H1 (cell line): Measurements from ENCODE around the gene HMGA1. TPM values are rescaled to one million over a fixed set of nuclear protein-coding genes. Genes with fewer than 3 reads are reported as not detected.

Experiments used
- CTCF ChIA-PET: fragments of 300-600 bp; sonication (Branson Sonifier 250); formaldehyde crosslinking; loops from one replicate; lab custom pipeline; 2021; ENCODE audit not compliant: partially characterized antibody; lab: Charles Lee
- POLR2A ChIA-PET: fragments of 300-600 bp; sonication (Branson Sonifier 250); formaldehyde crosslinking; loops from one replicate; lab custom pipeline; 2021; ENCODE audit warnings: inconsistent platforms; ENCODE audit not compliant: partially characterized antibody; lab: Charles Lee
- DNase-seq, 2 experiments: peaks; one replicate each; pipeline versions ENCODE4 v3.0.0 to v3.0.0-alpha.2; 2010 to 2022; ENCODE audit warnings: low spot score in 2 of 2, low read depth in 1 of 2, mixed read lengths in 1 of 2
- FAIRE-seq: peaks from 2 replicates; lab custom pipeline; 2011; peaks lifted over from hg19 to GRCh38; lab: Jason Lieb, UNC
- H2AFZ ChIP-seq: 2 replicates; pipeline ENCODE4 v1.8.1; 2012; ENCODE audit warnings: low read length, inconsistent platforms
- H2AK5ac ChIP-seq: 2 replicates; pipeline ENCODE4 v1.6.1; 2013; ENCODE audit warnings: low read depth, low read length
- H2BK120ac ChIP-seq: replicated peaks from 2 replicates; pipeline ENCODE3; 2013; ENCODE audit warnings: low read depth, low read length, inconsistent platforms
- H2BK12ac ChIP-seq: 2 replicates; pipeline ENCODE4 v1.6.1; 2013; ENCODE audit warnings: low read depth, low read length
- H2BK15ac ChIP-seq: 2 replicates; pipeline ENCODE4 v1.6.1; 2013; ENCODE audit warnings: low read length
- H2BK20ac ChIP-seq: 2 replicates; pipeline ENCODE4 v1.6.1; 2013; ENCODE audit warnings: low read length
- H2BK5ac ChIP-seq: 2 replicates; pipeline ENCODE4 v1.6.1; 2013; ENCODE audit warnings: low read depth, low read length
- H3K14ac ChIP-seq: 2 replicates; pipeline ENCODE4 v1.6.1; 2013; ENCODE audit warnings: inconsistent platforms; ENCODE audit not compliant: insufficient read length
- H3K18ac ChIP-seq: 2 replicates; pipeline ENCODE4 v1.6.1; 2013; ENCODE audit warnings: low read length; ENCODE audit errors: extremely low read depth
- H3K23ac ChIP-seq: 2 replicates; pipeline ENCODE4 v1.6.1; 2013; ENCODE audit warnings: inconsistent platforms; ENCODE audit not compliant: insufficient read length
- H3K23me2 ChIP-seq: 2 replicates; pipeline ENCODE4 v1.6.1; 2013; ENCODE audit warnings: low read depth, low read length
- H3K27ac ChIP-seq: 2 replicates; pipeline ENCODE4 v1.6.1; 2011; ENCODE audit warnings: low read depth, low read length, inconsistent platforms
- H3K27me3 ChIP-seq, 4 experiments: replicated peaks in 1 of 4; 1 replicate in 1 of 4; 2 replicates in 3 of 4; pipeline versions ENCODE4 v1.6.1 to v1.8.1; 2011 to 2013; ENCODE audit warnings: low read length in 3 of 4, mild to moderate bottlenecking in 3 of 4, inconsistent platforms in 2 of 4, mixed read lengths in 2 of 4, moderate library complexity in 1 of 4; ENCODE audit not compliant: control insufficient read depth in 3 of 4, insufficient read depth in 3 of 4; ENCODE audit errors: extremely low read depth in 1 of 4
- H3K36me3 ChIP-seq, 4 experiments: 2 replicates each; pipeline versions ENCODE4 v1.6.1 to v1.8.1; 2011 to 2013; ENCODE audit warnings: mild to moderate bottlenecking in 4 of 4, low read length in 3 of 4, moderate library complexity in 2 of 4, control low read depth in 1 of 4, inconsistent platforms in 1 of 4; ENCODE audit not compliant: insufficient read depth in 4 of 4, control insufficient read depth in 2 of 4
- H3K4ac ChIP-seq: replicated peaks from 2 replicates; pipeline ENCODE3; 2013; ENCODE audit warnings: low read length, low read depth, mixed read lengths, inconsistent platforms; ENCODE audit not compliant: insufficient read length
- H3K4me1 ChIP-seq, 4 experiments: replicated peaks in 1 of 4; 1 replicate in 1 of 4; 2 replicates in 3 of 4; pipeline versions ENCODE4 v1.6.1 to v1.8.1; 2011 to 2013; ENCODE audit warnings: low read length in 3 of 4, inconsistent platforms in 2 of 4, mixed read lengths in 1 of 4; ENCODE audit not compliant: insufficient read depth in 4 of 4, control insufficient read depth in 3 of 4
- H3K4me2 ChIP-seq, 2 experiments: 2 replicates each; pipeline versions ENCODE4 v1.6.1 to v1.8.1; 2011 to 2013; ENCODE audit warnings: low read depth in 2 of 2, low read length in 2 of 2, control low read depth in 1 of 2, inconsistent platforms in 1 of 2, mild to moderate bottlenecking in 1 of 2; ENCODE audit not compliant: insufficient read depth in 1 of 2
- H3K4me3 ChIP-seq, 4 experiments: fragments of 200-600, 300-600 bp in 1 of 4; sonication (generic), shearing (Covaris generic), sonication (Bioruptor Twin) in 1 of 4; 2 replicates each; pipeline versions ENCODE4 v1.5.1 to v1.8.1; 2011 to 2016; ENCODE audit warnings: low read length in 4 of 4, low read depth in 3 of 4, control low read depth in 2 of 4, inconsistent platforms in 2 of 4, mild to moderate bottlenecking in 2 of 4, mixed read lengths in 1 of 4, moderate library complexity in 1 of 4; ENCODE audit not compliant: insufficient read depth in 2 of 4; ENCODE audit errors: extremely low read depth in 1 of 4
- H3K56ac ChIP-seq: replicated peaks from 2 replicates; pipeline ENCODE3; 2013; ENCODE audit warnings: low read depth, mild to moderate bottlenecking, mixed read lengths, low read length, inconsistent platforms; ENCODE audit not compliant: insufficient read length
- H3K79me1 ChIP-seq: 2 replicates; pipeline ENCODE4 v1.6.1; 2013; ENCODE audit warnings: low read depth, low read length, control low read depth
- H3K79me2 ChIP-seq, 2 experiments: 2 replicates each; pipeline versions ENCODE4 v1.6.1 to v1.8.1; 2012 to 2013; ENCODE audit warnings: low read length in 2 of 2, mild to moderate bottlenecking in 2 of 2, inconsistent platforms in 1 of 2; ENCODE audit not compliant: insufficient read depth in 2 of 2, control insufficient read depth in 1 of 2
- H3K9ac ChIP-seq, 4 experiments: replicated peaks in 1 of 4; 1 replicate in 1 of 4; 2 replicates in 3 of 4; pipeline versions ENCODE4 v1.6.1 to v1.8.1; 2011 to 2013; ENCODE audit warnings: low read depth in 3 of 4, low read length in 3 of 4, control low read depth in 2 of 4, mild to moderate bottlenecking in 2 of 4, moderate library complexity in 2 of 4, inconsistent platforms in 1 of 4; ENCODE audit errors: extremely low read depth in 1 of 4
- H3K9me3 ChIP-seq, 2 experiments: 2 replicates each; pipeline versions ENCODE4 v1.6.1 to v1.8.1; 2012 to 2013; ENCODE audit warnings: mild to moderate bottlenecking in 2 of 2, moderate library complexity in 2 of 2, control low read depth in 1 of 2, inconsistent platforms in 1 of 2, low read depth in 1 of 2, low read length in 1 of 2, mixed read lengths in 1 of 2; ENCODE audit not compliant: insufficient read depth in 2 of 2
- H4K20me1 ChIP-seq, 2 experiments: replicated peaks in 1 of 2; 2 replicates each; pipeline versions ENCODE3 to v1.8.1; 2011 to 2013; ENCODE audit warnings: inconsistent platforms in 2 of 2, low read length in 2 of 2, mild to moderate bottlenecking in 1 of 2; ENCODE audit not compliant: insufficient read depth in 2 of 2, control insufficient read depth in 1 of 2
- H4K5ac ChIP-seq: 2 replicates; pipeline ENCODE4 v1.6.1; 2013; ENCODE audit warnings: low read length, low read depth, mixed read lengths, inconsistent platforms; ENCODE audit not compliant: insufficient read length
- H4K8ac ChIP-seq: 2 replicates; pipeline ENCODE4 v1.8.0; 2013; ENCODE audit warnings: mild to moderate bottlenecking, moderate library complexity, low read length, inconsistent platforms; ENCODE audit not compliant: insufficient read depth; ENCODE audit errors: extremely low read depth
- H4K91ac ChIP-seq: replicated peaks from 2 replicates; pipeline ENCODE3; 2013; ENCODE audit warnings: low read length, mixed read lengths, inconsistent platforms; ENCODE audit not compliant: insufficient read length
- ASH2L ChIP-seq: fragments of 200-600, 300-600 bp; sonication (generic); IDR thresholded peaks from one replicate; pipeline ENCODE4 v1.7.1; 2017; ENCODE audit warnings: low read length
- CEBPB ChIP-seq: IDR thresholded peaks from 2 replicates; pipeline ENCODE4 v1.6.1; 2012; ENCODE audit warnings: low read depth, low read length
- CTBP2 ChIP-seq: IDR thresholded peaks from 2 replicates; pipeline ENCODE4 v1.7.0; 2011; ENCODE audit warnings: borderline replicate concordance, mild to moderate bottlenecking, moderate library complexity, mixed read lengths, low read length; ENCODE audit not compliant: insufficient read depth, insufficient read length
- GABPA ChIP-seq: IDR thresholded peaks from 2 replicates; pipeline ENCODE4 v1.6.1; 2011; ENCODE audit warnings: mild to moderate bottlenecking, low read length, moderate library complexity, borderline replicate concordance; ENCODE audit not compliant: insufficient read depth
- NANOG ChIP-seq: IDR thresholded peaks from 2 replicates; pipeline ENCODE4 v1.6.1; 2011; ENCODE audit warnings: low read length, low read depth, mild to moderate bottlenecking, inconsistent platforms; ENCODE audit not compliant: insufficient read depth, poor library complexity, severe bottlenecking
- PHF8 ChIP-seq: fragments of 200-600 bp; sonication (generic); conservative IDR thresholded peaks from 2 replicates; pipeline ENCODE4 v1.7.1; 2012; ENCODE audit warnings: low read depth, mild to moderate bottlenecking, inconsistent platforms, low read length, moderate library complexity
- POLR2AphosphoS5 ChIP-seq: IDR thresholded peaks from 2 replicates; pipeline ENCODE4 v1.6.1; 2011; ENCODE audit warnings: low read depth, low read length
- RNF2 ChIP-seq: fragments of 200-900, 300-1000 bp; sonication (generic); IDR thresholded peaks from 2 replicates; pipeline ENCODE4 v1.7.1; 2016; ENCODE audit warnings: borderline replicate concordance, low read depth, mild to moderate bottlenecking, antibody characterized with exemption, low read length; ENCODE audit not compliant: poor library complexity, severe bottlenecking; ENCODE audit errors: missing control alignments
- SP4 ChIP-seq: IDR thresholded peaks from 2 replicates; pipeline ENCODE4 v1.6.1; 2012; ENCODE audit warnings: low read length, inconsistent platforms
- TAF7 ChIP-seq: optimal IDR thresholded peaks from 2 replicates; pipeline ENCODE3; 2011; ENCODE audit warnings: low read depth, mild to moderate bottlenecking, inconsistent platforms, low read length, moderate library complexity, borderline replicate concordance
- YY1 ChIP-seq: IDR thresholded peaks from 2 replicates; pipeline ENCODE4 v1.6.1; 2011; ENCODE audit warnings: low read depth, mild to moderate bottlenecking, low read length
- WGBS, 2 experiments: shearing (Covaris generic) in 1 of 2; methylation state at CpG; one replicate each; pipeline versions ENCODE4 v1.1.6 to v1.1.7; 2013 to 2015; ENCODE audit warnings: low lambda C conversion rate in 2 of 2, mixed read lengths in 2 of 2, inconsistent platforms in 1 of 2, low coverage in 1 of 2, missing lambda C conversion rate in 1 of 2; ENCODE audit not compliant: insufficient replicate concordance in 2 of 2, insufficient coverage in 1 of 2, insufficient read length in 1 of 2; ENCODE audit errors: extremely low coverage in 1 of 2, missing lambda C conversion rate in 1 of 2; 5-methylcytosine and 5-hydroxymethylcytosine counted together
- polyA plus RNA-seq, 7 experiments: library from polyadenylated mRNA; depleted of rRNA in 3 of 7; stranded (reverse) in 5 of 7; unstranded in 2 of 7; fragments of >200 nt in 5 of 7; fragments of 200-250 nt in 2 of 7; gene quantifications; 1 replicate in 5 of 7; 2 replicates in 1 of 7; 4 replicates in 1 of 7; pipeline versions ENCODE4 v1.2.1 to v1.2.3, GENCODE V29; 2011 to 2013; ENCODE audit warnings: missing spikeins in 2 of 7, mixed read lengths in 2 of 7
- total RNA-seq: library from RNA; stranded (reverse); fragmentation: NEBNext Ultra II Directional; extraction: Animal tissue kit (Norgen Biotek cat#: 25700); gene quantifications from 2 replicates; pipeline ENCODE4 v1.2.1, GENCODE V29; 2021
- TF ChIP-seq, protein P1 (sequence below): IDR thresholded peaks from 2 replicates; pipeline ENCODE4 v1.6.1; 2011; ENCODE audit warnings: low read depth, mild to moderate bottlenecking, low read length; ENCODE audit not compliant: insufficient read depth

Gene HMGA1
- total and polyA plus RNA-seq, 2 of the 8 experiments (the other 6 are each of a cell fraction or from before 2014, with no cell fraction given) = 1,557 to 2,636 TPM

DNA sequence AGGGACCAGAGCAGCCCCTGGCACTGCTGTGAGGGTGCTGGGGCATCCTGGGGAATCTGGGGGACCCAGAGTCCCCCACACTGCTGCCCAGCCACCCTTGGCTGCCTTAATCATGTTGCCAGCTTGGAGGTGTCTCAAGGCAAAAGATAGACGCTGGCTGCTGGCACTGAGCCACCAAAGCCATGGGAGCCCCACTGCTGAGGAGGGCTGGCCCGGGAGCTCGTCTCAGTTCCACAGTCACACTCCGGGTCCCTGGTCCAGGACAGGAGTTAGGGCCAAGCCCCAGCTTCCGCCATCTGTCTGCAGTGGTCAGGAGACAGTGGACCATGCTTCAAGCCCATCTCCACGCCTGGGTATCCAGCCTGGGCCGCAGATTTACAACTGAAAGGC is 41.0 kb upstream of the HMGA1 start:
- Histone ChIP-seq H2AK5ac (no peak overlapping the region), H2BK12ac (peak overlapping the region; percentile 95), H3K9ac (no peak overlapping the region), H3K14ac (no peak overlapping the region), H3K4ac (peak overlapping the region; percentile 60), H3K79me2 (no peaks in the 10 kb centered on the region), H2BK20ac (peak overlapping the region; percentile 87; the same call in 1 of the 2 replicates), H3K23ac (no peak overlapping the region), H3K4me3 (peak overlapping the region in 2 of 4 experiments; percentile 23 to 34; a peak in 2 of 8 replicates), H2BK5ac (peak overlapping the region; percentile 87; the same call in 1 of the 2 replicates), H3K4me2 (peak overlapping the region; percentile 2 to 50; a peak in 2 of 4 replicates), H2AFZ (peak overlapping the region; percentile 87), H4K5ac (peak overlapping the region; percentile 41), H2BK15ac (peak overlapping the region; percentile 95; the same call in 1 of the 2 replicates), H3K79me1 (no peaks in the 10 kb centered on the region), H3K23me2 (no peaks in the 10 kb centered on the region), H4K20me1 (no peaks in the 10 kb centered on the region), H3K36me3 (no peaks in the 10 kb centered on the region), H3K9me3 (no peaks in the 10 kb centered on the region), H3K4me1 (peaks cover 0 to 12% (median 5%) of the 10 kb centered on the region in 4 experiments; a peak in 5 of 7 replicates), H3K56ac (no peak overlapping the region), H4K8ac (peak overlapping the region; percentile 88; the same call in 1 of the 2 replicates), H3K27me3 (peaks cover 0 to 13% (median 4%) of the 10 kb centered on the region in 4 experiments; a peak in 4 of 7 replicates), H3K18ac (peak overlapping the region; percentile 55; the same call in 1 of the 2 replicates), H2BK120ac (no peak overlapping the region), H3K27ac (no peak overlapping the region), H4K91ac (peak overlapping the region; percentile 44)
- POLR2A ChIA-PET = interaction anchor here (0.9 to 10.7 kb wide), 9 partner anchors 11 to 196 kb away, joined by 3 to 212 read pairs (median 7); partner anchors contain the start of genes HMGA1, NUDT3 and SMIM29
- CTCF ChIA-PET = interaction anchor here (0.7 to 6.9 kb wide), 42 partner anchors 8 to 413 kb away, joined by 3 to 62 read pairs (median 4); partner anchors contain the start of genes HMGA1 and SMIM29
- DNase-seq (no peak), FAIRE-seq (no peak)
- 94% methylated on average over 7 of the region's 7 CpGs; no CpG with 5 or more reads in 1 of the 2 experiments for WGBS, 2 experiments
- TF ChIP-seq CEBPB (no peak), RNF2 (no peak), POLR2AphosphoS5 (no peak), SP4 (no peak), NANOG (no peak), GABPA (no peak), CTBP2 (no peak), TAF7 (no peak), PHF8 (no peak), YY1 (no peak), ASH2L (no peak)
- TF ChIP-seq, protein P1, sequence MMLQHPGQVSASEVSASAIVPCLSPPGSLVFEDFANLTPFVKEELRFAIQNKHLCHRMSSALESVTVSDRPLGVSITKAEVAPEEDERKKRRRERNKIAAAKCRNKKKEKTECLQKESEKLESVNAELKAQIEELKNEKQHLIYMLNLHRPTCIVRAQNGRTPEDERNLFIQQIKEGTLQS = no peak
